Neural cell (in vitro differentiated cells): ENCODE results near the gene SSBP1.

Experiments
- EP300 ChIP-seq: fragments of 450-650 bp; conservative IDR thresholded peaks from 2 replicates; pipeline ENCODE4 v1.6.1; 2014; ENCODE audit warnings: antibody characterized with exemption, mild to moderate bottlenecking, moderate library complexity; ENCODE audit not compliant: poor library complexity, severe bottlenecking
- EZH2 ChIP-seq: fragments of 200-600, 300-800 bp; shearing (Covaris generic), sonication (generic); IDR thresholded peaks from 2 replicates; pipeline ENCODE4 v1.6.1; 2014; ENCODE audit warnings: antibody characterized with exemption, low read length, borderline replicate concordance, mild to moderate bottlenecking; ENCODE audit not compliant: insufficient read depth, poor library complexity, severe bottlenecking
- POLR2AphosphoS5 ChIP-seq: IDR thresholded peaks from 2 replicates; pipeline ENCODE4 v1.6.1; 2012
- RAD21 ChIP-seq: fragments of 450-650 bp; conservative IDR thresholded peaks from 2 replicates; pipeline ENCODE4 v1.6.1; 2014; ENCODE audit warnings: antibody characterized with exemption, mild to moderate bottlenecking, moderate library complexity
- REST ChIP-seq: IDR thresholded peaks from 2 replicates; pipeline ENCODE4 v1.6.1; 2012; ENCODE audit warnings: borderline replicate concordance
- TF ChIP-seq, protein P1 (sequence below): fragments of 450-650 bp; IDR thresholded peaks from 2 replicates; pipeline ENCODE4 v1.5.1; 2014; ENCODE audit warnings: antibody characterized with exemption, mild to moderate bottlenecking, moderate library complexity; ENCODE audit not compliant: poor library complexity, severe bottlenecking

DNA sequence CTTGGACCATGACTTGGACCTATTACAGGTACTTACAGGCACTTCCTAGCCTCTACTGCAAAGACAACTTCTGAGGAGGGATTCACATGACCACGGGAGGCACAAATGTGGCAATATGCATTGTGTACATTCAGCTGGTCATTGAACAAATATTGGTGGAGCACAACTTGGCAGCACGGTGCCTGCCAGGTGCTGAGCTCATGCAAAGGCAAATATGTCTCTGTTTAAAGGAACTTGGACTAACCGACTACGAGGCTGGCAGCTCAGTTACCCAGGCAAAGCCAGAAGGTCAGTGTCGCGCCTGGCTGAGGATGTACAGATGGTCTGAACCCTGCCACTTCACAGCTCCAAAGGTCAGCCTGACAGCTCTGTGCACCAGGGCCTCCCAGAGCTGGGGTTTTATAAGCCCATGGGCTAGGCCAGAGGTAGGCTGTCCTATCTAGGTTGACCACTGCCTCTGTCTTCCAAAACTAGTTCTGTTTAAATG is 42.3 kb upstream of the SSBP1 start:
- TF ChIP-seq, protein P1, sequence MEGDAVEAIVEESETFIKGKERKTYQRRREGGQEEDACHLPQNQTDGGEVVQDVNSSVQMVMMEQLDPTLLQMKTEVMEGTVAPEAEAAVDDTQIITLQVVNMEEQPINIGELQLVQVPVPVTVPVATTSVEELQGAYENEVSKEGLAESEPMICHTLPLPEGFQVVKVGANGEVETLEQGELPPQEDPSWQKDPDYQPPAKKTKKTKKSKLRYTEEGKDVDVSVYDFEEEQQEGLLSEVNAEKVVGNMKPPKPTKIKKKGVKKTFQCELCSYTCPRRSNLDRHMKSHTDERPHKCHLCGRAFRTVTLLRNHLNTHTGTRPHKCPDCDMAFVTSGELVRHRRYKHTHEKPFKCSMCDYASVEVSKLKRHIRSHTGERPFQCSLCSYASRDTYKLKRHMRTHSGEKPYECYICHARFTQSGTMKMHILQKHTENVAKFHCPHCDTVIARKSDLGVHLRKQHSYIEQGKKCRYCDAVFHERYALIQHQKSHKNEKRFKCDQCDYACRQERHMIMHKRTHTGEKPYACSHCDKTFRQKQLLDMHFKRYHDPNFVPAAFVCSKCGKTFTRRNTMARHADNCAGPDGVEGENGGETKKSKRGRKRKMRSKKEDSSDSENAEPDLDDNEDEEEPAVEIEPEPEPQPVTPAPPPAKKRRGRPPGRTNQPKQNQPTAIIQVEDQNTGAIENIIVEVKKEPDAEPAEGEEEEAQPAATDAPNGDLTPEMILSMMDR: no peak
- TF ChIP-seq POLR2AphosphoS5 (no peak), EP300 (no peak), RAD21 (no peak), EZH2 (no peak), REST (no peak)
